Measurements from ENCODE around the gene COX5A.
"Not testable (repeated sequence)": the region's sequence is repeated elsewhere in the genome, so short reads cannot be mapped to it uniquely, and the experiment has no call there.

Gene COX5A

DNA sequence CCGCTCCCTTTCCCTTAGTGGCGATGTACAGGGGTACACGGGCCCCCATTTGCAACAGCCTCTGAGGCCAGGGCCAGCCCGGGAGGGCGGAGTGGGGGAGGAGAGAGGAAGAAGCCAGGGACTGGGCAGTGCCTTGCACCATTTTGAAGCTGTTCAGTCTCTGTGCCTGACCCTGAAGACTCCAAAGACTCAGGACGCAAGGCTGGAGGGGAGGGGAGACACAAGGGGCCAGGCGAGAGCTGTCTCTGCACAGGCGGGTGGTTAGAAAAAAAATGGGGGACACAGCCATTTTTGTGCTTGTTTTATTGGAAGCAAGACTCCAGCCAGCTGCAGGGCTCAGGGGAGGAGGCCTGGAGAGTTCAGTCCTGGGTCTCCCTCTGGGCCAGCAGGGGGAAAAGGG, 17.1 kb upstream of the COX5A start:
- no peak for DNase-seq

DNA sequence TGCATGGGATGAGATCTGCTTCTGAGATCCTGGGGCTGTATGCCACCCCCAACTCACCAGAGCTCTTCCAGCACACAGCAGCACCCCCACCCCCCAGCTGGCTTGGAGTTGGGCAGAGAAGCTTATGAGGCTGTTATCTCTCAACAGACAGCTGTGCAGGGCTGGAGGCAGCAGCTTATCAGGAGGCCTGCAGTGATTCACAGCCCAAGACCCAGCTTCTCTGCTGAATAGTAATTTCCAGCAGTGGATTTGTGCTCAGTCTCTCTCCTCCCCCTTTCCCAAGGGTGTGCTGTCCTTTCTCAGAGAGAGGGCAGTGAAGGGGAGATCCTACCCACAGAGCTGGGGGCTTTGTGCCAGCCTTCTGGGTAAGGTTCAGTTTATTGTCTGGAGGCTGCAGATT, 16.6 kb upstream of the COX5A start:
- no peak for DNase-seq

- no peak for DNase-seq
Observed at GRCh38 chr15:74951006-74951405, 13.1 kb upstream of the COX5A start.

DNA sequence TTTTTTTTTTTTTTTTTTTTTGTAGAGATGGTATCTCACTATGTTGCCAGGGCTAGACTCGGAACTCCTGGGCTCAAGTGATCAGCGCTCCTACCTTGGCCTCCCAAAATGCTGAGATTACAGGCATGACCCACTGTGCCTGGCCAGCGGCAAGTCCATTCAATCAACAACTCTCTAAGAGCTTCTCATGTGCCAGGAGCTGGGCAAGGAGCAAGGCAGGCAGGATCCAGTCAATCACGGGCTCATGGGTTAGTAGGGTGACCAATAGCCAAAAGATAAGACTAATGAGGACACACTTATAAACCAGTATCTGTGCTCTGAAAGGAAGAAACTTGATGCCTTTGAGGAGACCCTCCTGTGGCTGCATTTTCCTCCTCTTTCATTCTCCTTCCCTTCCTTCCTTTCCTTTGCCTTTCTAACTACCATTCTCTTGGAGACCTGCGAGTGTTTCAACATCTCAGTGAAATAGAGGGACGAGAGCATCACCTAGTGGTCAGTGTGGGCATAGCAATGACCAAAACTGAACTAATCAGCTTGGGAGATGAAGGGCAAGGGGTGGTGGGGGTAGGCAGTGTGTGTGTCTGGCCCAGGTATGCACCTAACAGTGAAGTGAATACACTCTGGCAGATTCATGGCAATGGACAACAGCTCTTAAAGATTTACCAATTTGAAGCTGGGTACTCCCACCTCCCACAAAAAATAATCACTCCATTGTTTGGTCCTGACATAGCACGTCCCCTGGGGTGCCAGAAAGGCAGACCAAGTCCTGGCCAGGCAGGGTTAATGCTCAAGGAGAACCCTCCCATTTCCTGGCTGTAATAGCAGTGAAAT, 12.4 kb upstream of the COX5A start:
- DNase-seq, result peak; percentile 76

GRCh38 chr15:74937272-74937589, 642 bp downstream of the COX5A start:
- no peak for DNase-seq

- not testable (repeated sequence) for DNase-seq
Observed at GRCh38 chr15:74935193-74935592, 2.7 kb downstream of the COX5A start.

GRCh38 chr15:74933573-74933972, 4.3 kb downstream of the COX5A start:
- no peak for DNase-seq

GRCh38 chr15:74928771-74929198, 9.1 kb downstream of the COX5A start:
- no peak for DNase-seq

DNA sequence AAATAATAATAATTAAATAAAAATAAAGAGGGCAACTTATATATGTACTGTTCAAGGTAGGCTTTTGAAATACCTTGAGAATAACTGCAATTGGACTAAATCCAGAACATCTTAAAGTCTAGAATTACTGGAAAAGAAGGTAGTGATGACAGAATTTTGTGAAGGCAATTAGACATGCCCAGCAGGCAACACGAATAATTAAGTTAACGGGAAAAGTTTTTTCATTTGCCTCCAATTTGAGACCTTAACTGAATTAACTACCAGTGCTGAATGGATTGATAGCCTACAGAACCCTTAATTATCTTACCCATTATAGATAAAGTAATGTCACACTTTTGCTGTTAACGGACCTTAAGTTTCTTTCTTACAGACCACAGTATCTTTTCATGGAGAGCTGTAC, 13.3 kb downstream of the COX5A start:
- DNase-seq, result no peak

DNA sequence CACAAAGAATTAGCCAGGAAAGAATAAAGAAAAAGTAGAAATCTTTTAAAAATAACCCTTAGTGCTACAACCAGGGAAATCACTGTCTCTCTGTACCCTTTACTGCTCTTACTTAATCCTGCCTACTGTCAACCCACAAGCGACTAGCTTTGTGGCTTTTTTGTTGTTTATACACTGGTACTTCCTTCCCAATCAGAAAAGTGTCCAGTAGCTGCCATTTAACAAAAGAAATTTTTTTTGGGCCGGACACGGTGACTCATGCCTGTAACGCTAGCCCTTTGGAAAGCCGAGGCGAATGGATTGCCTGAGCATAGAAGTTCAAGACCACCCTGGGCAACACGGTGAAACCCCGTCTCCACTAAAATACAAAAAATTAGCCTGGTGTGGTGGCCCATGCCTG, 17.4 kb downstream of the COX5A start:
- no peak for DNase-seq

DNA sequence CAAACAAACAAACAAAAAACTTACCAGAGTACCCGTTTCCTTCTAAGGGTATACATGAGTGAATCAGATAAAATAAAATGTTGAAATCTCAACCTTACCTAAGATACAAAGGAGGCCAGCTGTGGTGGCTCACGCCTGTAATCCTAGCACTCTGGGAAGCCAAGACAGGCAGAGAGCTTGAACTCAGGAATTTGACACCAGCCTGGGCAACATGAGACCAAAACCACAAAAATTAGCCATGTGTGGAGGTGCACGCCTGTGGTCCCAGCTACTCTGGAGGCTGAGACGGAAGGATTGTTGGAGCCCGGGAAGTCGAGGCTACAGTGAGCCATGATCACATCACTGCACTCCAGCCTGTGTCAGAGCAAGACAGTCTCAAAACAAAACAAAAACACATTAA, 20.2 kb downstream of the COX5A start:
- DNase-seq, result no peak

DNA sequence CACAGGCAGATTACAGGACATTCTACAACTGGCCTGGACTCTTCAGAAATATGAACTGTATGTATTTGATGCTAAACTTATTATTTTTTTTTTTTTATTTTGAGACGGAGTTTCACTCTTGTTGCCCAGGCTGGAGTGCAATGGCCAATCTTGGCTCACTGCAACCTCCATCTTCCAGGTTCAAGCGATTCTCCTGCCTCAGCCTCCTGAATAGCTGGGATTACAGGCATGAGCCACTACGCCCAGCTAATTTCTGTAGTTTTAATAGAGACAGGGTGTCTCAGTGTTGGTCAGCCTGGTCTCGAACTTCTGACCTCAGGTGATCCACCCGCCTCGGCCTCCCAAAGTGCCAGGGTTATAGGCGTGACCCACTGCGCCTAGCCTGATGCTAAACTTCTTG, 24.1 kb downstream of the COX5A start:
- DNase-seq, result not testable (repeated sequence)

- DNase-seq, result no peak
Observed at GRCh38 chr15:74913041-74913440, 24.8 kb downstream of the COX5A start.

- no peak for DNase-seq
Observed at GRCh38 chr15:74908635-74909034, 29.2 kb downstream of the COX5A start.

- DNase-seq, result no peak
Observed at GRCh38 chr15:74907163-74907870, 30.6 kb downstream of the COX5A start.

DNA sequence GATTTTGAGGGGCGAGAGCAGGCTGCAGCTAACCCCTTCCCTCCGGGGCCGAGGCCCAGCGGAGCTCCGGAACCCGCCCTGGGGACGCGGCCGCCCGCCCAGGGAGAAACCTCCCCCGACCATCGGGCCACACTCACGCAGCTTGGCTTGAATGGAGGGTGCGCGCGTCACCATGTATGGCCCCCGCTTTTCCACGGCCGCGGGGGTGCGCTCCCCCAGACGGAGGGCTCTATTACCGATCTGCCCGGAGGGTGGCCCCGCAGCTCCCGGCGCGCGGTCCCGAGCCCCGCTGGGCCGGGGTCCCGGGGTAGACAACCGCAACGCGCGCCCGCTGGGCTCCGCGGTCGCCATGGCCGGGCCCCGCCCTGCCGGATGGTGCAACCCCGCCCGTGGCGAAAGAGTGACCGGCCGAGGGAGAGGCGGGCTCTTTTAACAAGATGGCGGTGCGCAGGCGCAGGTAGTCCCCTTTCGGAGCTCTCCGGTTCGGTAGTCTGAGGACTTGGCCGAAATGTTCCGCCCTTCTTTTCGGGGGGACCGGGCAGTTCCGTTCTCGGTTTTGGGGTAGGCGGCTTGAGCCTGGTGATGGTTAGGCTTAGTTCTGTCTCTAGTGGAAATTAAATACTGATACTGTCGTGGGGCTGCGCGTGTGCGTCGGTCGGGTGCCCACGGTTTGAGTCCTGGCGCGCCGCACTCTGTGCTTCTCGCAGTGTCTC, 31.3 kb downstream of the COX5A start, which contains the start of gene FAM219B:
FAM219B (minus strand) TSS at position 402 of the 713 bp plus-strand sequence; CDS start at position 351, 51 bp downstream.
- peak; percentile 94 for DNase-seq

- no peak for DNase-seq
Observed at GRCh38 chr15:74906067-74906449, 31.8 kb downstream of the COX5A start.

- no peak for DNase-seq
Observed at GRCh38 chr15:74904190-74904805, 33.6 kb downstream of the COX5A start.

- DNase-seq, result no peak
Observed at GRCh38 chr15:74903676-74904075, 34.2 kb downstream of the COX5A start.

GRCh38 chr15:74902295-74903075, 35.4 kb downstream of the COX5A start:
- no peak for DNase-seq

- DNase-seq, result peak; percentile 44
Observed at GRCh38 chr15:74901612-74902063, 36.2 kb downstream of the COX5A start.

DNA sequence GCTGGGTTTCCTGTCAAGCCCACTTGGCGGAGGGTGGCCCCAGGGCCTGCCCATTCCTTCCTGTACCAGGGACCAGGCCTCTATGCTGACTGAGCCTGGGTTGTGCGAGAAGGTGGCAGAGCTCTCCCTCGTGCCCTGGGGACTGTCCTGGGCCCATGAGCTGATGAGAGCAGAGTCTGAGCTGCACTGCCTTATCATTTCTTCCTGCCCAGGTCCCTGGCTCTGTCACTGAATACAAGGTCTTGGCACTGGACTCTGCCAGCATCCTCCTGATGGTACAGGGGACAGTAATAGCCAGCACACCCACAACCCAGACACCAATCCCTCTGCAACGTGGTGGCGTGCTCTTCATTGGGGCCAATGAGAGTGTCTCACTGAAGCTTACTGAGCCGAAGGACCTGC, 40.6 kb downstream of the COX5A start:
- DNase-seq, result no peak

Measured in right hindlimb (tissue), 1 donor.